ENCODE results near the gene PRKAG3. TPM values are rescaled to one million over a fixed set of nuclear protein-coding genes. Genes with fewer than 3 reads are reported as not detected.

The PRKAG3 gene
- total and polyA plus RNA-seq, 2 experiments from 2014 or later: not detected

DNA sequence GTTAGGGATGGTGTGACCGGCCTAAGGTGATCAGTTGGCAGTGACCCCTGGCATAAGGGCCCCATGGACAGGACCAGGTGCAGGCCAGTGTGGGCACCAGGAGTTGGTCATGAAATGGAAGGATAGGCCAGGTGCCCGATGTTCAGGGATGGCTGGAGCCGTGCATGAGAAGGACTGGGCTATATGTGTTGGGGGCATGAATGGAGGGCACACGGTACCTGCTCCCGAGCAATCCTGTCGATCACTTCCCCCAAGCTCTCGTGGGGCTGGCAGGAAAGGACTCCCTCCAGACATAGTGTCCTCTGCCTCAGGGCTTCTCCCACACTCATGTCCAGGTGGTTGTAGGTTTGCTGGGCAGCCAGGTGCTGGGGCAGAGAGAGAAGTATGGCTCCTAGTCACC, 7.6 kb downstream of the PRKAG3 start:
- 73 to 80% methylated on average over 7 of the region's 7 CpGs for WGBS, 2 experiments (ENCODE audit: low coverage in 1 of 2, low lambda C conversion rate in 2 of 2, missing lambda C conversion rate in 2 of 2)
- in situ Hi-C loops (cut with MboI): no loop called here

DNA sequence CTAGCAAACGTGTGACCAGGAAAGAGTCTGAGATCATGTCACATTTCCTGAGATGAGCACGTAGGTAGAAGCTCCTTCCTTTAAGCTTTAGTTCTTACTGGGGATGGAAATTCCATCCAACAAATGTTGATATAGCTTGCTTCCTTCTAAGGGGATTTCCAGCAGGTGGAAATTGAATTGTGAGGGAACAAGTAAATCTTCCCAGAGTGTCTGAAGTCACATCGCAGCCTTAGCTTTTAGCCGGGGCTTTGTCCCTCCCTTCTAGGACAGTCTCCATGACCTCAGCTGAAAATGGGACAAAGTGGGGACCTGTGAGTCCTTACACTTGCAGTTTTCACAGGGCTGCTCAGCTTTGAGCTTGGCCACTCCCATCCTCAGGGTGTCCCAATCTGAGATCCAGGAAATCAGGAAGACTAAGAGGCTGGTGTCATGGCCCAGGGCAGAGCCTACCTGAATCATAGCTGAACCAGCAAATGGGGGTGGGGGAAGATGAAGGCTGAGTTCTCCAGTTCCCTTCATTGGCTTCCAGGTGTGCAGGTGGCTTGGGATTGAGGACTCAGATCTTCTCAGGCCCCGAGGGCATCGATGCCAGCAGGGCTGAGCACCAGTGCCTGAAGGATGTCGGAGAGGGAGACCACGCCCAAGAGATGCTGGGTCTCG, 8.3 kb downstream of the PRKAG3 start:
- TF ChIP-seq EZH2phosphoT487 (IDR thresholded peaks at IDR 0.05; ENCODE audit: insufficient read depth, low read depth): no peak
- TF ChIP-seq EZH2 (IDR thresholded peaks at IDR 0.05; ENCODE audit: insufficient read depth, poor library complexity, severe bottlenecking): no peak
- no peak overlapping the region for H3K9ac ChIP-seq
- H3K27ac ChIP-seq: no peak overlapping the region
- 79 to 86% methylated on average over 9 of the region's 9 CpGs for WGBS, 2 experiments (ENCODE audit: low coverage in 1 of 2, low lambda C conversion rate in 2 of 2, missing lambda C conversion rate in 2 of 2)
- 0 out of 2 replicates have a peak, but pooled peaks cover 5% of the 10 kb centered on the region for H3K27me3 ChIP-seq (replicated peaks; ENCODE audit: insufficient read depth)
- no peak overlapping the region for H2AFZ ChIP-seq
- no peaks in the 10 kb centered on the region for H3K79me2 ChIP-seq (ENCODE audit: insufficient read depth)
- H3F3A ChIP-seq (ENCODE audit: insufficient read depth): no peaks in the 10 kb centered on the region
- H4K20me1 ChIP-seq (ENCODE audit: insufficient read depth): no peaks in the 10 kb centered on the region
- H3K36me3 ChIP-seq (ENCODE audit: low read depth): no peaks in the 10 kb centered on the region
- no peak overlapping the region for H3K4me2 ChIP-seq (ENCODE audit: unreplicated experiment)
- in situ Hi-C loops (cut with MboI): no loop called here
- H3K9me2 ChIP-seq (ENCODE audit: insufficient read depth): no peaks in the 10 kb centered on the region
- no peaks in the 10 kb centered on the region for H3K9me3 ChIP-seq (ENCODE audit: low read depth)
- H3K4me1 ChIP-seq (ENCODE audit: insufficient read depth): no peaks in the 10 kb centered on the region
- no peak overlapping the region for H3K4me3 ChIP-seq
- no peak for DNase-seq

More for the DNA sequence above, 7.6 kb downstream of the PRKAG3 start:
- Histone ChIP-seq H3K9ac (no peak overlapping the region), H3K79me2 (ENCODE audit: insufficient read depth) (no peaks in the 10 kb centered on the region), H3K9me3 (ENCODE audit: low read depth) (no peaks in the 10 kb centered on the region), H3F3A (ENCODE audit: insufficient read depth) (no peaks in the 10 kb centered on the region), H3K36me3 (ENCODE audit: low read depth) (no peaks in the 10 kb centered on the region), H3K9me2 (ENCODE audit: insufficient read depth) (no peaks in the 10 kb centered on the region), H3K27ac (no peak overlapping the region), H3K4me3 (no peak overlapping the region), H3K4me2 (ENCODE audit: unreplicated experiment) (no peak overlapping the region), H3K27me3 (replicated peaks; ENCODE audit: insufficient read depth) (0 out of 2 replicates have a peak, but pooled peaks cover 5% of the 10 kb centered on the region), H3K4me1 (ENCODE audit: insufficient read depth) (no peaks in the 10 kb centered on the region), H4K20me1 (ENCODE audit: insufficient read depth) (no peaks in the 10 kb centered on the region), H2AFZ (no peak overlapping the region)
- TF ChIP-seq EZH2phosphoT487 (IDR thresholded peaks at IDR 0.05; ENCODE audit: insufficient read depth, low read depth) (no peak), EZH2 (IDR thresholded peaks at IDR 0.05; ENCODE audit: insufficient read depth, poor library complexity, severe bottlenecking) (no peak)
- DNase-seq: no peak

DNA sequence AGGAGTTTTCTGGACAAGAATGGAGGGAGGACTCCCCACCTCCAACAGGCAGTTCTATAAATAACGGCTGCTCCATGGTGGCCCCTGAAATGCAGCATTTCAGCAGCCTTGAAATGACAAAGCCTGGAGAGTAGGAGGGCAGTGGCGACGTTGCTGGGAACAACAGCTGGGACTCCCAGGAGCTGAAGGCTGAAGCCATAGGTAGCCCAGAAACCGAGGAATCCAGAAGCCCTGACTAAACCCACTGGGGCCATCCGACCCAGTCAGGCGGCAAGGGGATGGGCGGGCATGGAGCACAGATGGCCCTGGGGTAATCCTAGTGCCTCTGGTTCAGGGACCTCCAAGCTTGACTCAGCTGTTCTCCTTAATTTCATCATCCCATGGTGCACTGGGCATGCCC, 9.0 kb downstream of the PRKAG3 start:
- no peak overlapping the region for H3K9ac ChIP-seq
- H3K27ac ChIP-seq: no peak overlapping the region
- H3K4me1 ChIP-seq (ENCODE audit: insufficient read depth): no peaks in the 10 kb centered on the region
- no peaks in the 10 kb centered on the region for H4K20me1 ChIP-seq (ENCODE audit: insufficient read depth)
- H3K4me3 ChIP-seq: no peak overlapping the region
- 0 out of 2 replicates have a peak, but pooled peaks cover 5% of the 10 kb centered on the region for H3K27me3 ChIP-seq (replicated peaks; ENCODE audit: insufficient read depth)
- H3K79me2 ChIP-seq (ENCODE audit: insufficient read depth): no peaks in the 10 kb centered on the region
- 69 to 70% methylated on average over 7 of the region's 7 CpGs for WGBS, 2 experiments (ENCODE audit: low coverage in 1 of 2, low lambda C conversion rate in 2 of 2, missing lambda C conversion rate in 2 of 2)
- no peaks in the 10 kb centered on the region for H3K36me3 ChIP-seq (ENCODE audit: low read depth)
- H3K9me3 ChIP-seq (ENCODE audit: low read depth): no peaks in the 10 kb centered on the region
- H3F3A ChIP-seq (ENCODE audit: insufficient read depth): no peaks in the 10 kb centered on the region
- in situ Hi-C loops (cut with MboI): no loop called here
- no peak overlapping the region for H3K4me2 ChIP-seq (ENCODE audit: unreplicated experiment)
- no peaks in the 10 kb centered on the region for H3K9me2 ChIP-seq (ENCODE audit: insufficient read depth)
- no peak overlapping the region for H2AFZ ChIP-seq
- no peak for DNase-seq
- no peak for TF ChIP-seq EZH2phosphoT487 (IDR thresholded peaks at IDR 0.05; ENCODE audit: insufficient read depth, low read depth)
- no peak for TF ChIP-seq EZH2 (IDR thresholded peaks at IDR 0.05; ENCODE audit: insufficient read depth, poor library complexity, severe bottlenecking)

DNA sequence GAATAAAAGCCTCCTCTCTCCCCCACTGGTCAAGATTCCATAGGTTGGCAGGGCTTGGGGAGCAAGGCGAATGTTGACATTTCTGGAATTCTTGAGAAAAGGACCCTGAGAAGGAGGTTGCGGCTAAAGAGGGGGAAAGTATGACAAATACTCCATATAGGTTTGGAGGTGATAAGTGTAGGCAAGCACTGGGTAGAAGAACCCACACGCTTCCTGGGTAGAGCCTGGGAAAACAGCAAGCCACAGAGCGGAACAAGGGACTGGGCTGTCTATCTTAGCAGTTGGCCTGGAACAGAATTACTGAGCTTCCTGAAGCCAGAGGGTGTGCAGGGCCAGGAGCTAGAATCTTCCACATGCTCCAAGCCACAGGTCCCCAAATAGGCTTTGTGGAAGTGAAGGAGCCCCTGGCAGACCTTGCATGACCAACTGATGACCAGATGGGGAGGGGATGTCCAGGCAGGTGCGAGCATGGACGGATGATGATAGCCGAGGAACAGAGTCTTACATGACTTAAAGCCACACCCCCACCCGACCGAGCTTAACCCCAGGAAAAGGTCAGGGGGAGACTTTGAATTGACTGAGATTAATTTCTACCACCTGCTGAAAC, 9.9 kb downstream of the PRKAG3 start:
- Histone ChIP-seq H2AFZ (no peak overlapping the region), H3F3A (ENCODE audit: insufficient read depth) (no peaks in the 10 kb centered on the region), H3K4me2 (ENCODE audit: unreplicated experiment) (no peak overlapping the region), H4K20me1 (ENCODE audit: insufficient read depth) (no peaks in the 10 kb centered on the region), H3K27ac (no peak overlapping the region), H3K36me3 (ENCODE audit: low read depth) (no peaks in the 10 kb centered on the region), H3K27me3 (replicated peaks; ENCODE audit: insufficient read depth) (0 out of 2 replicates have a peak, but pooled peaks cover 5% of the 10 kb centered on the region), H3K9ac (no peak overlapping the region), H3K9me2 (ENCODE audit: insufficient read depth) (no peaks in the 10 kb centered on the region), H3K4me3 (no peak overlapping the region), H3K79me2 (ENCODE audit: insufficient read depth) (no peaks in the 10 kb centered on the region), H3K4me1 (ENCODE audit: insufficient read depth) (no peaks in the 10 kb centered on the region), H3K9me3 (ENCODE audit: low read depth) (no peaks in the 10 kb centered on the region)
- DNase-seq: no peak
- TF ChIP-seq EZH2 (IDR thresholded peaks at IDR 0.05; ENCODE audit: insufficient read depth, poor library complexity, severe bottlenecking) (no peak), EZH2phosphoT487 (IDR thresholded peaks at IDR 0.05; ENCODE audit: insufficient read depth, low read depth) (no peak)
- in situ Hi-C loops (cut with MboI): no loop called here
- WGBS, 2 experiments (ENCODE audit: low coverage in 1 of 2, low lambda C conversion rate in 2 of 2, missing lambda C conversion rate in 2 of 2): 80 to 81% methylated on average over 9 of the region's 9 CpGs
